Prostate gland (tissue), 2 donors: ENCODE results near the gene PLCE1. TPM values are rescaled to one million over a fixed set of nuclear protein-coding genes. Genes with fewer than 3 reads are reported as not detected.

Experiments used
- DNase-seq: peaks from one replicate; pipeline ENCODE4 v3.0.0-alpha.2; 2019; ENCODE audit warnings: low spot score
- H3K27ac ChIP-seq, 2 donors: fragments of 200-600 bp; sonication (generic); 2 replicates each; pipeline ENCODE4 v1.5.1; 2017 to 2019
- H3K27me3 ChIP-seq: fragments of 200-600 bp; sonication (generic); replicated peaks from 2 replicates; pipeline ENCODE4 v1.5.1; 2019; ENCODE audit not compliant: insufficient read depth
- H3K36me3 ChIP-seq, 2 donors: fragments of 200-600 bp; sonication (generic); 1 replicate in 1 of 2; 2 replicates in 1 of 2; pipeline versions ENCODE4 v1.5.1 to v1.8.1; 2017 to 2019
- H3K4me1 ChIP-seq: fragments of 200-600 bp; sonication (generic); replicated peaks from 2 replicates; pipeline ENCODE4 v1.5.1; 2019
- H3K4me3 ChIP-seq, 2 donors: fragments of 200-600 bp; sonication (generic); 2 replicates each; pipeline ENCODE4 v1.5.1; 2017 to 2019
- H3K9me3 ChIP-seq: fragments of 200-600 bp; sonication (generic); 2 replicates; pipeline ENCODE4 v1.5.1; 2017
- CTCF ChIP-seq, 4 experiments: fragments of 200-600 bp in 2 of 4; fragments of 450-650 bp in 2 of 4; sonication (generic) in 2 of 4; IDR thresholded peaks; 1 replicate in 3 of 4; 2 replicates in 1 of 4; pipeline ENCODE4 v1.5.1; 2016 to 2019; ENCODE audit warnings: antibody characterized with exemption in 4 of 4, mild to moderate bottlenecking in 2 of 4, moderate library complexity in 2 of 4
- POLR2A ChIP-seq: fragments of 450-650 bp; IDR thresholded peaks from one replicate; pipeline ENCODE4 v1.6.1; 2016; ENCODE audit warnings: antibody characterized with exemption, mild to moderate bottlenecking
- POLR2AphosphoS5 ChIP-seq: sonication (generic); formaldehyde crosslinking; IDR thresholded peaks from one replicate; pipeline ENCODE4 v1.6.1; 2017; ENCODE audit warnings: antibody characterized with exemption
- WGBS: methylation state at CpG from one replicate; pipeline ENCODE4 v1.1.5; 2018; 5-methylcytosine and 5-hydroxymethylcytosine counted together
- intact Hi-C: fragments of 100-400 bp; cut with DNase I; formaldehyde crosslinking; loops from one replicate; pipeline ENCODE4 v1.14.2; 2022
- total RNA-seq, 2 donors: library from RNA; depleted of rRNA; stranded (reverse); fragments of >200 nt; gene quantifications; one replicate each; pipeline ENCODE4 v1.1.0, GENCODE V29; 2016

PLCE1 gene
- total RNA-seq, 2 donors from 2014 or later, result 3.5 to 5.2 TPM

DNA sequence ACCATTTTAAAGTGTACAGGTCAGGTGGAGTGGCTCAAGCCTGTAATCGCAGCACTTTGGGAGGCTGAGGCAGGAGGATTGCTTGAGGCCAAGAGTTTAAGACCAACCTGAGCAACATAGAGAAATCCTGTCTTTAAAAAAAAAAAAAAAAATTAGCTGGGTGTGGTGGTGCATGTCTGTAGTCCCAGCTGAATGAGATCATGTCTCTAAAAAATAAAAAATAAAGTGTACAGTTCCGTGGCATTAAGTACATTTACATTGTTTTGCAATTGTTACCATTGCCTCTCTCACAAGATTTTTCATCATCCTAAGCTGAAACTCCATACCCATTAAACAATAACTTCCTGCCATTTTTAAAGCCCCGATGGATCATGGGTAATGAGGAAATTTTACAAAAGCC, 20.6 kb downstream of the PLCE1 start:
- no peaks in the 10 kb centered on the region for H3K27me3 ChIP-seq
- no peaks in the 10 kb centered on the region for H3K4me1 ChIP-seq
- DNase-seq, result no peak
- TF ChIP-seq POLR2A (no peak), POLR2AphosphoS5 (no peak), CTCF (IDR thresholded peaks at IDR 0.05) (no peak)
- intact Hi-C loops, result no loop called here
- H3K9me3 ChIP-seq, result no peaks in the 10 kb centered on the region
- 97% methylated on average over 3 of the region's 3 CpGs for WGBS
- H3K27ac ChIP-seq, result no peak overlapping the region
- H3K4me3 ChIP-seq, result no peak overlapping the region
- H3K36me3 ChIP-seq, result no peaks in the 10 kb centered on the region

DNA sequence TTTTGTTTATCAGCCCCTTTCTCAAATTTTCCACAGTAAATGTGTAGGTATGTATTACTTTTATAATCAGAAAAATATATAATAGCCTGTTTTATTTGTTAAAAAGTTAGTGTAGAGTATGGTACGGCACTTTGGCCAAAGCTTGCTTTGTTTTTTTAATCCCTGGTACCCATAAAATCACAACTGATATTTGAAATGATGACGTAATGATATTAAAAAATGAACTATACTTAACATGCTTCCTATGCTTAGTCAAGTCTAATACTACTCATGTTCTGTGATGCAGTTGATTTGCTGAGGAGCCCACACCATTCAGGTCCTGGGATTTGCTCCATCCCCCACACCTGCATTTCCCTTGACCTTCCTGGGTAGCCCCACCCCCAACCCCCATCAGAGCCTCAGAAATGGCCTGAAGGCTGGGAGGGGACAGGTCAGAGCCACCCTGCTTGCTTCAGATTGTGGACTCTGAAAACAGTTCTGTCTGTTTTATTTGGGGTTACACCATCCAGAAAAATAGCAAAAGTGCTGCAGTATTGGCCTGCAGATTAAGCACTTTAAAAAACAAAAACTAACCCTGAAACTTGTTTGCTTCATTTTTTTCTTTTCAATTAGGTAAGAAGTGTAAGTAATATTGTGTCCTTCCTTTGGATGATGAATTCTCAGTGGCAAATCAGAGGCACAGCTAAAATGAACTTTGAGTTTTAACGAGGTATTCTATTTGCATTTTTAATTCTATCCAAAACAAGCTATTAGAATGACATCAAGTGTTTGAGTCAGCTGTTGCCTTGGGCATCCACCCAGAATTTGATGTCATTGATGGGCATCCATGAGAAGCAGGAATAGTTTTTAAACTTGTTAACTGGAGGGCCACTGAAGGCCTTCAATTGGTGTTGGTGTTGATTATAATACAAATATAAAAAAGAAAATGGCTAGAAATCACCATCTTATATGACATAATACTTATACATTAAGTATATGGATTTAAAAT, 23.3 kb downstream of the PLCE1 start:
- intact Hi-C loops, result no loop called here
- Histone ChIP-seq H3K4me1 (no peaks in the 10 kb centered on the region), H3K36me3 (no peaks in the 10 kb centered on the region), H3K27ac (no peak overlapping the region), H3K27me3 (no peaks in the 10 kb centered on the region), H3K4me3 (no peak overlapping the region), H3K9me3 (no peaks in the 10 kb centered on the region)
- WGBS, result 65% methylated on average over 3 of the region's 3 CpGs
- no peak for TF ChIP-seq CTCF (IDR thresholded peaks at IDR 0.05)
- no peak for TF ChIP-seq POLR2AphosphoS5
- no peak for TF ChIP-seq POLR2A
- DNase-seq, result no peak

- H3K4me1 ChIP-seq, result no peaks in the 10 kb centered on the region
- H3K27me3 ChIP-seq, result no peaks in the 10 kb centered on the region
- no peak overlapping the region for H3K27ac ChIP-seq
- no peak overlapping the region for H3K4me3 ChIP-seq
- whole genome bisulfite sequencing, result 70% methylated on average over 3 of the region's 3 CpGs
- intact Hi-C loops, result no loop called here
- no peak for DNase-seq
- no peaks in the 10 kb centered on the region for H3K9me3 ChIP-seq
- TF ChIP-seq POLR2AphosphoS5, result no peak
- no peak for TF ChIP-seq POLR2A
- no peak for TF ChIP-seq CTCF (IDR thresholded peaks at IDR 0.05)
- H3K36me3 ChIP-seq, result no peaks in the 10 kb centered on the region
Observed at GRCh38 chr10:94018107-94018506, 24.4 kb downstream of the PLCE1 start.

- no peaks in the 10 kb centered on the region for H3K9me3 ChIP-seq
- DNase-seq, result no peak
- 44% methylated on average over 3 of the region's 3 CpGs for WGBS
- no peaks in the 10 kb centered on the region for H3K4me1 ChIP-seq
- no peaks in the 10 kb centered on the region for H3K27me3 ChIP-seq
- no peak overlapping the region for H3K27ac ChIP-seq
- H3K36me3 ChIP-seq, result no peaks in the 10 kb centered on the region
- no peak overlapping the region for H3K4me3 ChIP-seq
- no peak for TF ChIP-seq POLR2A
- TF ChIP-seq CTCF (IDR thresholded peaks at IDR 0.05), result no peak
- TF ChIP-seq POLR2AphosphoS5, result no peak
- intact Hi-C loops, result no loop called here
Observed at GRCh38 chr10:94023906-94024305, 30.2 kb downstream of the PLCE1 start.

DNA sequence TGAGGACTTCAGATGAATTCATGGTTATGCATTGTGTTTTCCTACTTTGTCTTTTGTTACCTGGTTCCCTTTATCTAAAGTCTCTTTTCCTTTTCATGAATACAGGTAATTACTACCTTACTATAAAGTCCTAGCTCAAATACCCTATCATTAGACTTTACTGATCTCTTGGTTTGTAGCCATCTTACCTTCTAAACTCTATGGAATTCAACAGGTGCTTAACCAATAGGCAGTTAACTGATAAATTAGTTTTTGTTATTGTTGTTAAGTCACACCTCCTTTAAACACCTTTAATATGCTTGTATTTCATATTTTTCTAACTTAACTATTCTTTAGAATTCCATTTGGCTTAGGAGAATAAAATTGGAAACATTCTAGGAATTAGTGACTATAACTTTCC, 30.7 kb downstream of the PLCE1 start:
- Histone ChIP-seq H3K27me3 (no peaks in the 10 kb centered on the region), H3K9me3 (no peaks in the 10 kb centered on the region), H3K4me3 (no peak overlapping the region), H3K27ac (no peak overlapping the region), H3K4me1 (no peaks in the 10 kb centered on the region), H3K36me3 (no peaks in the 10 kb centered on the region)
- TF ChIP-seq CTCF (IDR thresholded peaks at IDR 0.05) (no peak), POLR2A (no peak), POLR2AphosphoS5 (no peak)
- intact Hi-C loops, result no loop called here
- no peak for DNase-seq
